ENCODE measurements around the gene HOXB9. TPM values are rescaled to one million over a fixed set of nuclear protein-coding genes. Genes with fewer than 3 reads are reported as not detected.

HOXB9 gene
- total RNA-seq, 2 donors from 2014 or later, result 0.09 to 0.68 TPM

DNA sequence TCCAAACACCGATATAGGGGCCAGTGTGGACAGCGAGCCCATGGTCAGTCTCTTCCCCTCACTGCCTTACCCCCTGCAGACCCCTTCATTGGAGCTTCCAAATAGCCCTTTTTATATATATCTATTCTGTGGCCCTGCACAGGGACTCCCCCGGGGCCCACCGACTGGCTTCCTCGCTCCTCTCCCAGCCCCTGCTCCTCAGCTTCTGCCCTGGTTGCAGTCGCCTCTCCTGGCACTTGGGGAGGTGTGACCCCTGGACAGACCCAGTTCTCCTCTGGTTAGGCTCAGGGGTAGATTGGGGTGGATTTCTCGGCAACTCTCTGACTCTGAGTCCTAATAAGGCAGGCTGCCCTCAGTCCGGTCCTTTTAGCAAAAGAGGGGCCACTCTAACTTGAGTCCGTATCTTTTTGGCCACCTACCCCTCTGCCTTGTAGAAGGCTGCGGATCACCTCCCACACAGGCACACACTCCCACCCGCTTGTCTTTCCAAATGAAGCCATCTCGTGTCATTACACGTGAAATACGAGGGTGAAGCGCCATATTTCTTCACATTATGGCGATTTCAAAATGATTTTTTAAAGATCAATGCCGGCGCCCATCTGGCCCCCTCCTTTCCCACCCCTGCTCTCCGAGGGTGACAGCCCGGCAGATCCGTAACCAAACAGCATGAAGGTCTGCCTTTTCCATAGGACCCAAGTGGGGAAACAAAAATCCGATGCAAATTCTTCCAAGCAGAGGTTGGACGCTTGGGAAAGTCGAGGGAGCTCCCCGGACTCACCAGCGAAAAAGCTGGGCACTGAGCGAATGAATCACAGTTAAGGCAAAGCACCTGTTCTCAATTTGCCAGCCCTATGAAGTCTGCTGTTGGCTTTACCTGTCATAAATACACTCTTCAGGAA lies 1.7 kb upstream of the HOXB9 start:
- TF ChIP-seq POLR2A (IDR thresholded peaks at IDR 0.05) (no peak), POLR2AphosphoS5 (IDR thresholded peaks at IDR 0.05) (no peak)
- TF ChIP-seq, protein P1, sequence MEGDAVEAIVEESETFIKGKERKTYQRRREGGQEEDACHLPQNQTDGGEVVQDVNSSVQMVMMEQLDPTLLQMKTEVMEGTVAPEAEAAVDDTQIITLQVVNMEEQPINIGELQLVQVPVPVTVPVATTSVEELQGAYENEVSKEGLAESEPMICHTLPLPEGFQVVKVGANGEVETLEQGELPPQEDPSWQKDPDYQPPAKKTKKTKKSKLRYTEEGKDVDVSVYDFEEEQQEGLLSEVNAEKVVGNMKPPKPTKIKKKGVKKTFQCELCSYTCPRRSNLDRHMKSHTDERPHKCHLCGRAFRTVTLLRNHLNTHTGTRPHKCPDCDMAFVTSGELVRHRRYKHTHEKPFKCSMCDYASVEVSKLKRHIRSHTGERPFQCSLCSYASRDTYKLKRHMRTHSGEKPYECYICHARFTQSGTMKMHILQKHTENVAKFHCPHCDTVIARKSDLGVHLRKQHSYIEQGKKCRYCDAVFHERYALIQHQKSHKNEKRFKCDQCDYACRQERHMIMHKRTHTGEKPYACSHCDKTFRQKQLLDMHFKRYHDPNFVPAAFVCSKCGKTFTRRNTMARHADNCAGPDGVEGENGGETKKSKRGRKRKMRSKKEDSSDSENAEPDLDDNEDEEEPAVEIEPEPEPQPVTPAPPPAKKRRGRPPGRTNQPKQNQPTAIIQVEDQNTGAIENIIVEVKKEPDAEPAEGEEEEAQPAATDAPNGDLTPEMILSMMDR (IDR thresholded peaks at IDR 0.05), result no peak
- no peak overlapping the region for H3K27ac ChIP-seq
- H3K4me3 ChIP-seq, result no peak overlapping the region
- 21% methylated on average over 27 of the region's 27 CpGs for WGBS
- intact Hi-C loops (cut with DNase I), result no loop called here
- peaks cover 9% of the 10 kb centered on the region for H3K4me1 ChIP-seq (replicated peaks)
- peaks cover 48% of the 10 kb centered on the region for H3K27me3 ChIP-seq (replicated peaks; ENCODE audit: insufficient read depth)
- H3K36me3 ChIP-seq, result no peaks in the 10 kb centered on the region
- no peak for DNase-seq (ENCODE audit: low spot score)
- H3K9me3 ChIP-seq, result no peaks in the 10 kb centered on the region

GRCh38 chr17:48627118-48627597 lies 1.0 kb upstream of the HOXB9 start:
- 13% methylated on average over 5 of the region's 5 CpGs for WGBS

GRCh38 chr17:48625495-48626244 lies 488 bp downstream of the HOXB9 start:
- Histone ChIP-seq H3K4me1 (replicated peaks) (peaks cover 9% of the 10 kb centered on the region), H3K27me3 (replicated peaks; ENCODE audit: insufficient read depth) (peaks cover 61% of the 10 kb centered on the region), H3K36me3 (no peaks in the 10 kb centered on the region), H3K27ac (no peak overlapping the region), H3K9me3 (no peaks in the 10 kb centered on the region), H3K4me3 (peak overlapping the region; percentile 5 to 21)
- intact Hi-C loops (cut with DNase I), result no loop called here
- WGBS, result 1% methylated on average over 47 of the region's 69 CpGs
- TF ChIP-seq, protein P1 (IDR thresholded peaks at IDR 0.05), result no peak
- TF ChIP-seq POLR2AphosphoS5 (IDR thresholded peaks at IDR 0.05), result no peak
- no peak for TF ChIP-seq POLR2A (IDR thresholded peaks at IDR 0.05)
- DNase-seq (ENCODE audit: low spot score), result peak; percentile 35

More at GRCh38 chr17:48627118-48627597, 1.0 kb upstream of the HOXB9 start:
- Histone ChIP-seq H3K4me3 (no peak overlapping the region), H3K36me3 (no peaks in the 10 kb centered on the region), H3K9me3 (no peaks in the 10 kb centered on the region), H3K27ac (no peak overlapping the region), H3K4me1 (replicated peaks) (peaks cover 9% of the 10 kb centered on the region), H3K27me3 (replicated peaks; ENCODE audit: insufficient read depth) (peaks cover 56% of the 10 kb centered on the region)
- intact Hi-C loops (cut with DNase I), result no loop called here
- TF ChIP-seq POLR2AphosphoS5 (IDR thresholded peaks at IDR 0.05), result no peak
- TF ChIP-seq, protein P1 (IDR thresholded peaks at IDR 0.05), result no peak
- no peak for TF ChIP-seq POLR2A (IDR thresholded peaks at IDR 0.05)
- DNase-seq (ENCODE audit: low spot score), result no peak

GRCh38 chr17:48624544-48625494 lies 1.3 kb downstream of the HOXB9 start:
- H3K4me3 ChIP-seq, result peak overlapping the region; percentile 5 to 21
- TF ChIP-seq POLR2A (IDR thresholded peaks at IDR 0.05) (no peak), POLR2AphosphoS5 (IDR thresholded peaks at IDR 0.05) (peak; percentile 7)
- TF ChIP-seq, protein P1 (IDR thresholded peaks at IDR 0.05), result no peak
- no peaks in the 10 kb centered on the region for H3K9me3 ChIP-seq
- no peaks in the 10 kb centered on the region for H3K36me3 ChIP-seq
- DNase-seq (ENCODE audit: low spot score), result no peak
- peaks cover 9% of the 10 kb centered on the region for H3K4me1 ChIP-seq (replicated peaks)
- 3% methylated on average over 56 of the region's 66 CpGs for WGBS
- intact Hi-C loops (cut with DNase I), result no loop called here
- H3K27me3 ChIP-seq (replicated peaks; ENCODE audit: insufficient read depth), result peaks cover 62% of the 10 kb centered on the region
- H3K27ac ChIP-seq, result no peak overlapping the region
